ENCODE results near the gene SLC39A9. TPM values are rescaled to one million over a fixed set of nuclear protein-coding genes. Genes with fewer than 3 reads are reported as not detected.

The SLC39A9 gene
- total RNA-seq, 1 experiment from 2014 or later, result 39.8 TPM

DNA sequence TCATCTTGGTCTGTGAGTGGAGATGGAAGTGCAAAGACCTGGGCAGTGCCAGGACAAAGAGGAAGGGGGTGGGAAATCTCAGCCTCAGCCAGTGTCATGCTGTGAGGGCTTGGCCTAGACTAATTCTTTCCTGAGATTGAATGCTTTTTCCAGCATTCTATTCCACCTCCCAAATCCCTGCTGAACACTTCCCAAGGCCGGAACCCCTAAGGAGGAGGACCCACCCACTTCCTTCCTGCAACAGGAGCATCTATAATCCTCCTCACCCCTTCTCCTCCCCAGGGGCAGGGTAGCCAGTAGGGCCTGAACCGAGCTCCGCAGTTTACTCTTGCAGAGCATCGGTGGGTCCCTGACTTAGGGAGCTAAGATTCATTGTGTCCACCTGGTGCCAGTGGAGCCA, 89.3 kb downstream of the SLC39A9 start:
- Histone ChIP-seq H2AFZ (ENCODE audit: low read length) (no peak overlapping the region), H3K14ac (ENCODE audit: insufficient read depth, low read length) (no peak overlapping the region), H4K91ac (ENCODE audit: insufficient read length, low read depth, low read length) (no peak overlapping the region), H3K23me2 (ENCODE audit: insufficient read length, low read depth, low read length, poor library complexity, severe bottlenecking) (peaks cover 13% of the 10 kb centered on the region), H3K4ac (ENCODE audit: low read depth, low read length) (no peak overlapping the region), H3K23ac (ENCODE audit: insufficient read length, low read depth, low read length) (no peak overlapping the region), H3K4me1 (ENCODE audit: insufficient read depth, low read length) (no peaks in the 10 kb centered on the region), H3K9me3 (ENCODE audit: control insufficient read depth, low read depth, low read length) (no peaks in the 10 kb centered on the region), H3T11ph (ENCODE audit: low read length) (no peak overlapping the region), H3K56ac (ENCODE audit: insufficient read length, low read depth, low read length) (no peak overlapping the region), H3K27ac (ENCODE audit: insufficient read length, low read depth, low read length) (no peak overlapping the region), H2BK20ac (ENCODE audit: low read depth, low read length, poor library complexity, severe bottlenecking) (no peak overlapping the region), H3K79me2 (ENCODE audit: insufficient read depth, low read length) (no peaks in the 10 kb centered on the region), H3K9ac (ENCODE audit: extremely low read depth, insufficient read length, low read length) (no peak overlapping the region), H3K4me2 (ENCODE audit: insufficient read depth, insufficient read length, low read length) (no peak overlapping the region), H4K20me1 (ENCODE audit: control insufficient read depth, insufficient read depth, insufficient read length) (no peaks in the 10 kb centered on the region), H2AK5ac (ENCODE audit: insufficient read length, low read length) (no peak overlapping the region), H3K18ac (ENCODE audit: insufficient read length, low read depth, low read length) (no peak overlapping the region), H4K5ac (ENCODE audit: insufficient read length, low read depth, low read length) (no peak overlapping the region), H2BK5ac (ENCODE audit: insufficient read length, low read length) (no peak overlapping the region), H2BK15ac (ENCODE audit: low read depth, low read length) (no peak overlapping the region), H3K27me3 (ENCODE audit: insufficient read depth, low read length) (peaks cover 22% of the 10 kb centered on the region; the same call in 1 of the 2 replicates), H3K79me1 (ENCODE audit: insufficient read depth, low read depth, low read length, poor library complexity, severe bottlenecking) (no peaks in the 10 kb centered on the region), H2BK120ac (ENCODE audit: low read depth, low read length, poor library complexity, severe bottlenecking) (no peak overlapping the region), H2BK12ac (ENCODE audit: insufficient read length, low read depth, low read length) (no peak overlapping the region), H4K8ac (replicated peaks; ENCODE audit: insufficient read length, low read depth, low read length) (no peak overlapping the region)
- H3K27me3 Mint-ChIP-seq (ENCODE audit: low read depth), result peaks cover 63% of the 10 kb centered on the region
- no peaks in the 10 kb centered on the region; a peak in 1 of 7 replicates for H3K36me3 Mint-ChIP-seq (ENCODE audit: insufficient read depth in 1 of 3, low read depth in 3 of 3)
- peaks cover 15 to 19% of the 10 kb centered on the region in 2 experiments for H3K4me1 Mint-ChIP-seq
- no peak overlapping the region for H3K4me3 Mint-ChIP-seq
- H3K27ac Mint-ChIP-seq, result no peak overlapping the region
- TF ChIP-seq, protein P1, sequence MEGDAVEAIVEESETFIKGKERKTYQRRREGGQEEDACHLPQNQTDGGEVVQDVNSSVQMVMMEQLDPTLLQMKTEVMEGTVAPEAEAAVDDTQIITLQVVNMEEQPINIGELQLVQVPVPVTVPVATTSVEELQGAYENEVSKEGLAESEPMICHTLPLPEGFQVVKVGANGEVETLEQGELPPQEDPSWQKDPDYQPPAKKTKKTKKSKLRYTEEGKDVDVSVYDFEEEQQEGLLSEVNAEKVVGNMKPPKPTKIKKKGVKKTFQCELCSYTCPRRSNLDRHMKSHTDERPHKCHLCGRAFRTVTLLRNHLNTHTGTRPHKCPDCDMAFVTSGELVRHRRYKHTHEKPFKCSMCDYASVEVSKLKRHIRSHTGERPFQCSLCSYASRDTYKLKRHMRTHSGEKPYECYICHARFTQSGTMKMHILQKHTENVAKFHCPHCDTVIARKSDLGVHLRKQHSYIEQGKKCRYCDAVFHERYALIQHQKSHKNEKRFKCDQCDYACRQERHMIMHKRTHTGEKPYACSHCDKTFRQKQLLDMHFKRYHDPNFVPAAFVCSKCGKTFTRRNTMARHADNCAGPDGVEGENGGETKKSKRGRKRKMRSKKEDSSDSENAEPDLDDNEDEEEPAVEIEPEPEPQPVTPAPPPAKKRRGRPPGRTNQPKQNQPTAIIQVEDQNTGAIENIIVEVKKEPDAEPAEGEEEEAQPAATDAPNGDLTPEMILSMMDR (conservative IDR thresholded peaks at IDR 0.05), result no peak
- DNase-seq, result no peak
- H3K9me3 Mint-ChIP-seq, result 0 out of 5 replicates have a peak, but pooled peaks cover 0 to 2% of the 10 kb centered on the region in 2 experiments
- WGBS (ENCODE audit: extremely low coverage, insufficient read length, low lambda C conversion rate), result no CpG with 5 or more reads among the region's 4 CpGs
